BLaER1 (cell line): ENCODE results near the gene DEFB132.

Experiments
- H3K27ac ChIP-seq: shearing (Covaris generic); formaldehyde crosslinking; 2 replicates; pipeline ENCODE4 v1.8.1; 2022
- H3K27me3 ChIP-seq: shearing (Covaris generic); formaldehyde crosslinking; 2 replicates; pipeline ENCODE4 v1.8.1; 2022
- H3K36me3 ChIP-seq: shearing (Covaris generic); formaldehyde crosslinking; 2 replicates; pipeline ENCODE4 v1.8.1; 2022
- H3K4me1 ChIP-seq: shearing (Covaris generic); formaldehyde crosslinking; 2 replicates; pipeline ENCODE4 v1.8.1; 2022
- H3K4me2 ChIP-seq: shearing (Covaris generic); formaldehyde crosslinking; 2 replicates; pipeline ENCODE4 v1.8.1; 2022
- H3K4me3 ChIP-seq: shearing (Covaris generic); formaldehyde crosslinking; 2 replicates; pipeline ENCODE4 v1.8.1; 2022
- H3K9ac ChIP-seq: shearing (Covaris generic); formaldehyde crosslinking; 2 replicates; pipeline ENCODE4 v1.8.1; 2022
- H3K9me3 ChIP-seq: shearing (Covaris generic); formaldehyde crosslinking; 2 replicates; pipeline ENCODE4 v1.8.1; 2022
- H4K20me1 ChIP-seq: shearing (Covaris generic); formaldehyde crosslinking; 2 replicates; pipeline ENCODE4 v1.8.1; 2022
- Cebpa-rat ChIP-seq: shearing (Covaris generic); IDR thresholded peaks from 2 replicates; pipeline ENCODE4 v1.8.1; 2022

Gene DEFB132

DNA sequence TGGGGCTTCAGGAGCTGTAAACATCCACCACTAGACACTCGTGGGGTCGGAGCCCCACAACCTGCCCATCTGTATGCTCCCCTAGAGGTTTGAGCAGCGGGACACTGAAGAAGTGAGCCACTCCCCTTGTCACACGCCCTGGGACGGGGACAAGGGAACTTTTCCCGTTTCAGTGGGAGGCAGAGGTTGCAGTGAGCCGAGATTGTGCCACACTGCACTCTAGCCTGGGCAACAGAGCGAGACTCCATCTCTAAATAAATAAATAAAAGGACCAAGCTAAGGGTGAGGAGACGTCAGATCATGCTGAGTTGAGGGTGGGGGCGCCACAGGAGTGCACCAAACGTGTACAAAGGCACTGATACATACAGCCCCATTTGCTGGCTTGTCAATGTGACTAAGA, 48.2 kb downstream of the DEFB132 start:
- H3K4me3 ChIP-seq, result no peak overlapping the region
- TF ChIP-seq Cebpa-rat, result no peak
- peaks cover 10% of the 10 kb centered on the region for H4K20me1 ChIP-seq
- H3K4me2 ChIP-seq, result no peak overlapping the region
- H3K9me3 ChIP-seq, result no peaks in the 10 kb centered on the region
- H3K9ac ChIP-seq, result no peak overlapping the region
- H3K4me1 ChIP-seq, result peaks cover 41% of the 10 kb centered on the region
- H3K36me3 ChIP-seq, result peaks cover 21% of the 10 kb centered on the region
- no peaks in the 10 kb centered on the region for H3K27me3 ChIP-seq
- no peak overlapping the region for H3K27ac ChIP-seq

DNA sequence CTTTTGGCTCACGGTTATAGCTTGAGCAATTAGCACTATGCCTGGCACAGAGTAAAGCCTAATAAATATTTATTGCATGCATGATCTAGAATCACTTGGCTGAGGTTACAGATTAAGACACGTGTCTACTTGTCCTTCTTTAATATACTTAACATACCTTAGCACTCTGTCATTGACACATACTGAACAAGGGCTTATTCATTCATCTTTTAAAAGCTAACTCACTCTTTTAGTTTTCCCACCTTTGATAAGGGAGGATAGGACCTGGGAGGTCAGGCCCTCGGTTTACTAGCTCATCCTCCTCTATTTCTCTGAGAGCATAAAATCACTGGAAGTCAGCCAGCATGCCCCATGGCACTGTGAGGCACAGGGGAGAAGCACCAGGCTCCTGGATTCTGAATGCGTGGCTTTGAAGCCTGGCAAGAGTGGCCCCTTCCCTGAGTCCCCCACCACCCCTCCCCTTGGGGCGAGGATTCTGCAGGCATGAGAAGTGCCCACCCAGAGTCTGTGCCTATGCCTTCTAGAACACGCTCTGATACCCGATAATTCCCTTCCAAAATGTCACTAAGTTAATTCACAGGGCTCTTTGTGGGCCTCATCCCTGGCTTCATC, 51.0 kb downstream of the DEFB132 start:
- Histone ChIP-seq H3K36me3 (no peaks in the 10 kb centered on the region), H3K27me3 (no peaks in the 10 kb centered on the region), H3K4me3 (no peak overlapping the region), H3K4me1 (peaks cover 13% of the 10 kb centered on the region), H3K9ac (no peak overlapping the region), H3K27ac (no peak overlapping the region), H3K9me3 (no peaks in the 10 kb centered on the region), H3K4me2 (no peak overlapping the region), H4K20me1 (no peaks in the 10 kb centered on the region)
- TF ChIP-seq Cebpa-rat, result no peak

DNA sequence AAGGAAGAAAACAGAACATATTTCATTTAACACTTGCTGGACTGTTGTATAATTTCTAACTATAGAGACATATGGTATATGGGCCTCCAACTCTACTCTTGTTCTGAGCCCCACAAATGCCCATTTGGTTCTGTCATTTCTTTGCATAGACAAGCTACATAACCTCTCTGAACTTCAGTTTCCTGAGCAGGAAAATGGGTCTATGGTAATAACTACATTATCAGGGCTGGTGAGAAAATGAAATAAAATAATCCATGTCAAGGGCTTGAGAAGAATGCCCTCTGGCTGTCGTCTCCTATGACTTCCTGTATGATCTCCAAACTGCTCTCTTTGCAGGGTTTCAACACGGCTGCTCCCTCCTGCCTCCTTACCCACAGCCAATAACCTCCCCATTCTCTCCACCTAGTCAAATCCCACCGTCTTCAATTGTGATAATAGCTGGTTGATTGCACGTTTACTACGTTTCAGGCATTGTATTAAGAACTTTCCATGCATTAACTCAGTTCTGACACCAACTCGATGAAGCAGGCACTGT, 51.8 kb downstream of the DEFB132 start:
- no peaks in the 10 kb centered on the region for H4K20me1 ChIP-seq
- no peaks in the 10 kb centered on the region for H3K27me3 ChIP-seq
- no peak for TF ChIP-seq Cebpa-rat
- no peaks in the 10 kb centered on the region for H3K36me3 ChIP-seq
- no peaks in the 10 kb centered on the region for H3K9me3 ChIP-seq
- H3K4me1 ChIP-seq, result peaks cover 18% of the 10 kb centered on the region
- no peak overlapping the region for H3K27ac ChIP-seq
- peak overlapping the region; percentile 64 for H3K4me2 ChIP-seq
- no peak overlapping the region for H3K4me3 ChIP-seq
- no peak overlapping the region for H3K9ac ChIP-seq

DNA sequence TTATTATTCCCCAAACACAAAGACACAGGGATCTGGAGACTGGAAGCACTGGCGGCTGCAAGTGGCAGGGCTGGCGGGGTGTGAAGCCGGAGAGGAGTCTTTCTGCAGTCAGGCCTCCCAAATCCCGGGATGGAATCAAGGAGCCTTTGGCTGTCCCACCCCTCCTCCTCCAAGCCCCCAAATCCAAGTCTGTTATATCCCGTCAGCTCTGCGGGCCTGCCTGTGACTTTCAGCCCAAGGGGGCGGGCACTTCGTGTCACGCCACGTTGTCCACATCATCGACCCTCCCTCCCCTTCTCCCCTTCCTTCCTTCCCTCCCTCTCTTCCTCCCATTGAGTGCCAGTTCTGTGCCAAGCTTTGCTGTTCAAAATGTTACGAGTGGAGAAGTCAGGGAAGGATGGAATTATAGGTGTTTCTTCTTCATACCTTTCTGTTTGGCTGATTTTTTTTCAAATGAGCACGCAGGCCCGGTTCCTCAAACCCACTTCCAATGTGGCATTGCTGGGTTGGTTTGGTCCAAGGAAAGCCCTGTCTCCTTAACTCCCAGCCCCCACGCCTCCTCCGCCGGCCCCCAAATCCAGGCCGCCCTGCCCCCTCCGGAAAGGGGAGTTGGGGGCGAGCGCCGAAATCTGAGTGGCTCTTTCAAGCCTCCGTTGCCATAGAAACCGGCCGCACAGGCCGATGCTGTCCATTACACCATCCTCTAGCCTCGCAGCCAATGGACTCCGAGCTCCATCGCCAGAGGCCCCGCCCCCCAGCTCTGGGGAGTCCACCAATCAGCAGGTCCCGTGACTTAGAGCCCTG, 52.5 kb downstream of the DEFB132 start:
- peaks cover 19% of the 10 kb centered on the region for H3K4me1 ChIP-seq
- TF ChIP-seq Cebpa-rat, result no peak
- H3K9me3 ChIP-seq, result no peaks in the 10 kb centered on the region
- H3K4me3 ChIP-seq, result 0 out of 2 replicates have a peak overlapping the region, but pooled peaks have one; percentile 44
- H3K4me2 ChIP-seq, result peak overlapping the region; percentile 64
- no peak overlapping the region for H3K27ac ChIP-seq
- no peaks in the 10 kb centered on the region for H3K27me3 ChIP-seq
- no peak overlapping the region for H3K9ac ChIP-seq
- no peaks in the 10 kb centered on the region for H4K20me1 ChIP-seq
- no peaks in the 10 kb centered on the region for H3K36me3 ChIP-seq

DNA sequence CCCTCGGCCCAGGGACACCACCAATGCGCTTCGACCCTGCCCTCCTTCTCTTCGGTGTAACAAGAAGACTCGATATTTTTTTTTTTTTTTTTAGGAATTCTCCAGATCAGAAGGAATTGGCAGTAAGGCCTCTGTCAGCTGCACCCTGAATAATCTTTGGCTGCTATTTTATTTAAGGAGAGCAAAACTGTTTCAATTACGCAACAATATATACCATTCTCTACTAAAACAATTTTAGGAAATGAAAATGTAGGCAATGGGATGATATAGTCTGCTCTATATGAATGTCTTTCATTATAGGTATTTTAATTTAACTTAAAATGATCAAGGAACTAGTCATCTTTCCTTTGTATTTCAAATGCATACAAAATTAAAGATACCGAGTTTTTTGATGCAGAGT, 53.1 kb downstream of the DEFB132 start:
- Histone ChIP-seq H3K4me2 (peak overlapping the region; percentile 64), H4K20me1 (no peaks in the 10 kb centered on the region), H3K27ac (no peak overlapping the region), H3K27me3 (no peaks in the 10 kb centered on the region), H3K9me3 (no peaks in the 10 kb centered on the region), H3K9ac (no peak overlapping the region), H3K36me3 (no peaks in the 10 kb centered on the region), H3K4me3 (no peak overlapping the region), H3K4me1 (peaks cover 19% of the 10 kb centered on the region)
- TF ChIP-seq Cebpa-rat, result peak; percentile 49; the same call in 1 of the 2 replicates
